ENCODE data around the gene SEMA5B.

- TF ChIP-seq CTCF (conservative IDR thresholded peaks at IDR 0.05; ENCODE audit: low read length), result no peak
- no peak for TF ChIP-seq EZH2phosphoT487 (IDR thresholded peaks at IDR 0.05; ENCODE audit: borderline replicate concordance, low read depth, low read length)
Observed at GRCh38 chr3:122947196-122947595, 80.4 kb downstream of the SEMA5B start.
